ENCODE measurements around the gene KIAA0513.
A peak's percentile ranks its signal among the peaks of the same experiment; 100 is the strongest.

KIAA0513 gene

DNA sequence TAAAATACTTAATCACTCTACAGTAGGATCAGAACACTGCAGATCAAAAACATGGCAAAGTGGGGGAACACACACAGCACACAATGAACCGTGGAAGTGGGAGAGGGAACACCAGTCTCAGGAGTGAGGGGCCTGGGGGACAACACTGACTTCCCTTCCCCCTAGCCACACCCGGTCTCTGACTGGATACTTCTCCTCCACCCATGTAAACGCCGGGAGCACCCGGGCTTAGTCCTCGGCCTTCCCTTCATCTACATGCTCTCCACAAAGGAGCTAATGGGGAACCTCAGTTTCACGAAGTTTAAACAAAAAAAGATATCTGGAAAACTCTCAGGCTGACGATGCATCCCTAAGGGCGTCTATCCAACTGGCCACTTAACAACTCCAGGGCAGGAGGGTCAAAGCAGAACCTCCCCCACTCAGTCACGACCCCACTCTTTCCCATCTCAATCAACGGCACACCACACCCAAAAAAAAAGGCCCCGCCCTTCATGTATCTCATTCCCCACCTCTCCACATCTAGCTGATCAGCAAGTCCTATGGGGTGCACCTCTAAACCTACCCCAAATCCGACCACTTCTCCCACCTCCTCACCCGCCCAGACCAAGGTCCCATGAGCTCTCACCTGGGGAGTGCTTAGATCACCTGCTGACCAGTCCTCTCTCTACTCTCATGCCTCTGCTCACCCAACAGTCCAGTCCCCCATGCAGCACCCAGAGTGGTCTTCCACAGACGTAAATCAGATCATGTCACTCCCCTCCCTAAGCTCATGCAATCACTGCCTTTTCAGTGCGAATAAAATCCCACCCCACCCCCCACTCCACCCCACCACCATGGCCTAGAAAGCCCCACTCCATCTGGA, 23.6 kb upstream of the KIAA0513 start:
- ChIA-PET CTCF (no interaction called here), POLR2A (ENCODE audit: low non-redundant PET) (no interaction called here)
- TF ChIP-seq, protein P1, sequence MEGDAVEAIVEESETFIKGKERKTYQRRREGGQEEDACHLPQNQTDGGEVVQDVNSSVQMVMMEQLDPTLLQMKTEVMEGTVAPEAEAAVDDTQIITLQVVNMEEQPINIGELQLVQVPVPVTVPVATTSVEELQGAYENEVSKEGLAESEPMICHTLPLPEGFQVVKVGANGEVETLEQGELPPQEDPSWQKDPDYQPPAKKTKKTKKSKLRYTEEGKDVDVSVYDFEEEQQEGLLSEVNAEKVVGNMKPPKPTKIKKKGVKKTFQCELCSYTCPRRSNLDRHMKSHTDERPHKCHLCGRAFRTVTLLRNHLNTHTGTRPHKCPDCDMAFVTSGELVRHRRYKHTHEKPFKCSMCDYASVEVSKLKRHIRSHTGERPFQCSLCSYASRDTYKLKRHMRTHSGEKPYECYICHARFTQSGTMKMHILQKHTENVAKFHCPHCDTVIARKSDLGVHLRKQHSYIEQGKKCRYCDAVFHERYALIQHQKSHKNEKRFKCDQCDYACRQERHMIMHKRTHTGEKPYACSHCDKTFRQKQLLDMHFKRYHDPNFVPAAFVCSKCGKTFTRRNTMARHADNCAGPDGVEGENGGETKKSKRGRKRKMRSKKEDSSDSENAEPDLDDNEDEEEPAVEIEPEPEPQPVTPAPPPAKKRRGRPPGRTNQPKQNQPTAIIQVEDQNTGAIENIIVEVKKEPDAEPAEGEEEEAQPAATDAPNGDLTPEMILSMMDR (conservative IDR thresholded peaks at IDR 0.05; ENCODE audit: low read depth): no peak
- no peak for DNase-seq (ENCODE audit: low spot score)
- peak overlapping the region; percentile 72 for H3K27ac ChIP-seq

DNA sequence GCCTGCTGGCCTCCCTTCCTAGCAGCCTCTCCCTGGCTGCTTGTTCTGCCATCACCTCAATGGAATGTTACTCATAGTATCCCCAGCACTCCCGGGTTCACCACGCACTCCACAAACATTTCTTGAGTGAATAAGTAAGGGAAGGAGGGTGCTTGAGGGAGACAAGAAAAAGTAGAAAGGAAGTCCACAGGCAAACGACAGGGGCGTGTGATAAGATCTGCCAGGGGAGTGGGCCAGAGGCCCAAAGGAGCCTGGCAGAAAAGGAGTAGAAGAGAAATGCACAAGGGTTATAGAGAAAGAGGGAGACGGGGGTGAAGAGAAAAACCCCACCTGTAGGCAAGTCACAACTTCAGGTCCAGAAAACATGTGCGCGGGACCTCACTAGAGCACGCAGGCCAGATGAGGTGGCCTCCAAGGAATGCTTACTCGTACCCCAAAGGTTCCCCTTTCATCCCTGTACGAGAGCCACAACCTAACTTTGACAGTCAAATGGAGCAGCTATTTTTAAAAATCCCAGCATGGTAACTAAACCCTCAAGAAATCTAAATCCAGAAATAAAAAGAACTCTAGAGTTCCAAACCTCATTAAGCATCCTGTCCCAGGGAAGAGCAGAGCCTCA, 22.9 kb upstream of the KIAA0513 start:
- POLR2A ChIA-PET (ENCODE audit: low non-redundant PET): no interaction called here

DNA sequence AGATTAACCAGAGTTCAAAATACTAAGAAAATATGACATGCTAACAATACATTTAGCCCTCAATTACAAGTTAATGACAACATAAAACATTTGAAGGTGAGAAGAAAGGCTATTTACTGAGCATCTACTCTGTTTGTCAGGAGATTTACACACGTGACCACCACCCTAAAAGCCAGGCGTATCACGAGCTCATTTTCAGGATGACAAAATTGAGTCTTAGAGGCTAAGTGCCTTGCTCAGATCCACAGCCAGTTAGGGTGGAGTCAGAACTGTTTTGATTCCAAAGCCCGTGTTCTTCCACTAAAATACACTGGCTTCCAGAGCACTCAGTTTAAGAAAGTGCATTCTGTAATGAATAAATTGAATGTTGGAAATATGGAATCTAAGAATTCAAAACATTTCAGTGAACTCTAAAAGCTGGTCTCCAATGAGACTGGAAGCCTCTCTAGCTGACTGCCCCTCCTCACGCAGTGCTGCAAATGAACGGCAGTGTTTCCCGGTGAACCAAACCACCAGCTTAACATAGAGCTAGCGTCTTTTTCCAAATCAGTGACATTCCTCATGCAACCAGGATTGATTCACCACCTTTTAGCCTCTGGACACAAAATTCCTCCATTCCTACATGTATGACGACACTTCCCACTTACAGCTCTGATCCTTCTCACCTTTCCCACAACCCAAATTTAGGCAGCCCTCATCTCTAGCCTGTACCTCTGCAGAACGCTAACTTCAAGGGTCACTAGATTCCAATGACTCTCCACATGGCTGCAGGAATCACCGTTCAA, 22.1 kb upstream of the KIAA0513 start:
- peak overlapping the region; percentile 54 for H3K27ac ChIP-seq
- DNase-seq (ENCODE audit: low spot score): peak; percentile 62
- CTCF ChIA-PET: interaction anchor here (0.6 to 0.9 kb wide), 4 partner anchors 9 to 135 kb away, joined by 3 to 4 read pairs (median 4); no protein-coding TSS in a partner anchor
- TF ChIP-seq, protein P1 (conservative IDR thresholded peaks at IDR 0.05; ENCODE audit: low read depth): no peak
- POLR2A ChIA-PET (ENCODE audit: low non-redundant PET): no interaction called here

More for the DNA sequence above, 22.9 kb upstream of the KIAA0513 start:
- TF ChIP-seq, protein P1 (conservative IDR thresholded peaks at IDR 0.05; ENCODE audit: low read depth): no peak
- CTCF ChIA-PET: interaction anchor here (0.8 to 0.9 kb wide), 2 partner anchors 16 to 25 kb away, joined by 3 to 4 read pairs; no protein-coding TSS in a partner anchor
- DNase-seq (ENCODE audit: low spot score): peak; percentile 82
- H3K27ac ChIP-seq: peak overlapping the region; percentile 72

DNA sequence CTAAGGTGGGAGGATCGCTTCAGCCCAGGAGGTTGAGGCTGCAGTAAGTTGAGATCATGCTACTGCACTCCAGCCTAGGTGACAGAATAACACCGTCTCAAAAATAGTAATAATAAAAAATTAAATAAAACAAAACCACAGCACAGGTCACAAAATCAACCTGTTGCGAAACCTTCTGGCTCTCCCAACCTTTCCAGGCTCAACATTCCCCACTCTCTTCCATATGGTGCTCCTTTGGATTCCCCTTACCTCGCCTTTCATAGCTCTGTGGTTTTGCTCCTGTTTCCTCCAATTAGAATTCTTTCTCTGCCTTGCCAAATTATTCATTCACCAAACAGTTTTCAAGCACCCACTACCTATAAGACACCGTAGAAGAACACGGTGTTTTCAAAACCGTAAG, 21.0 kb upstream of the KIAA0513 start:
- H3K27ac ChIP-seq: peak overlapping the region; percentile 54
- ChIA-PET CTCF (no interaction called here), POLR2A (ENCODE audit: low non-redundant PET) (no interaction called here)
- TF ChIP-seq, protein P1 (conservative IDR thresholded peaks at IDR 0.05; ENCODE audit: low read depth): no peak
- no peak for DNase-seq (ENCODE audit: low spot score)

DNA sequence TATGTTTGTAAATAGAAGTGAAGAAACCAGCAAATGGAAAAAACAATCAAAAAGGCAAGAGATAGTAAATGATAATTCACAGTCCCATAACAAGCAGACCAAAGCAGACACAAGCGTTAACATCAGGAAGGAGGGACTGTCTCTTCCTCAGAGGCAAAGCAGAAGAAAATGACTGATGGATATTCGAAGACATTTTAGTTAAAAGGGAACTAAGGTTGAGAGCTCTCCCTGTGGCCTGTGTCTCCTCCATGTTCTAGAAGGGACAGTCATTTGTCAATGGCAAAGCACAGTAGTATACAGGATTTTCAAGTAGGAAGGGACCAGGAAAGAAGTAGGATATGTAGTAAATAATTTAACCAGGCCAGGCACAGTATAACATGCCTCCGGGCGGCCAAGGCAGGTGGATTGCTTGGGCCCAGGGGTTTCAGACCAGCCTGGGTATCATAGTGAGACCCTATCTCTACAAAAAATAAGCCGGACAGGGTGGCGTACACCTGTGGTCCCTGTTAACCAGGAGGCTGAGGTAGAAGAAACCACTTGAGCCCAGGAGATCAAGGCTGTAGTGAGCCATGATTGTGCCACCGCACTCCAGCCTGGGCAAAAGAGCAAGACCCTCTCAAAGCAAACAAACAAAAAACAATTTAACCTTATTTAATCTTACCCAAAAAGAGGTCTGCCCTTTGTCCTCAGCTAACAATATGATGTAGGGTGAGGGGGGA, 19.9 kb upstream of the KIAA0513 start:
- H3K27ac ChIP-seq: 0 out of 2 replicates have a peak overlapping the region, but pooled peaks have one; percentile 33
- CTCF ChIA-PET: interaction anchor here (0.8 kb wide), 1 partner anchor 58 kb away, joined by 4 read pairs; no protein-coding TSS in a partner anchor
- TF ChIP-seq, protein P1 (conservative IDR thresholded peaks at IDR 0.05; ENCODE audit: low read depth): no peak
- POLR2A ChIA-PET (ENCODE audit: low non-redundant PET): interaction anchor here (0.6 kb wide), 1 partner anchor 20 kb away, joined by 3 read pairs; no protein-coding TSS in a partner anchor
- no peak for DNase-seq (ENCODE audit: low spot score)

Data from RWPE1 (cell line).